A673 (cell line): ENCODE results near the gene CEMIP.

Experiments
- EZH2 ChIP-seq: fragments of 200-600 bp; sonication (generic); IDR thresholded peaks from 2 replicates; pipeline ENCODE4 v1.6.1; 2017; ENCODE audit warnings: borderline replicate concordance, low read depth, mild to moderate bottlenecking, mixed read lengths, antibody characterized with exemption, low read length; ENCODE audit not compliant: poor library complexity, severe bottlenecking
- TF ChIP-seq, protein P1 (sequence below): fragments of 300-800, 200-600 bp; sonication (generic); conservative IDR thresholded peaks from 2 replicates; pipeline ENCODE4 v1.5.1; 2017; ENCODE audit warnings: low read depth, mild to moderate bottlenecking, antibody characterized with exemption, low read length, moderate library complexity, mixed read lengths

DNA sequence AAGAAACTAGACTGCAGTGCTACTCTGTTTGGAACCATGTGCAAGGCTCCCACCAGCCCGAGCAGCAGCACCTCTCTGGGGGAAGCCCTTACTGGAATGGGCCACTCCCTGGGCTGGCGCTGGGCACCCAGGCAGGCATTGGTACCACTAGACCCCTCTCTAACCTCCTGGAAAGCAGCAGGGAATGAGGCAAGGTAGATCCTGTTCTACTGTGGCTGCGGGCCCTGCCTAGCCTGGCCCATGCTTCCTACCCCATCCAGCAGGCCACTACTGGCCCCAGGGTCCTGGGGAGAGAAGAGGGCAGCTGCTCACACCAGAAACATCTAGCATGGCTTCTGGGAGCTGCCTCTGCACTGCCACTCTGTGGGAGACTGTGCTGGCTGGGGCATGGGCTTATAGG is 165.6 kb downstream of the CEMIP start:
- TF ChIP-seq, protein P1, sequence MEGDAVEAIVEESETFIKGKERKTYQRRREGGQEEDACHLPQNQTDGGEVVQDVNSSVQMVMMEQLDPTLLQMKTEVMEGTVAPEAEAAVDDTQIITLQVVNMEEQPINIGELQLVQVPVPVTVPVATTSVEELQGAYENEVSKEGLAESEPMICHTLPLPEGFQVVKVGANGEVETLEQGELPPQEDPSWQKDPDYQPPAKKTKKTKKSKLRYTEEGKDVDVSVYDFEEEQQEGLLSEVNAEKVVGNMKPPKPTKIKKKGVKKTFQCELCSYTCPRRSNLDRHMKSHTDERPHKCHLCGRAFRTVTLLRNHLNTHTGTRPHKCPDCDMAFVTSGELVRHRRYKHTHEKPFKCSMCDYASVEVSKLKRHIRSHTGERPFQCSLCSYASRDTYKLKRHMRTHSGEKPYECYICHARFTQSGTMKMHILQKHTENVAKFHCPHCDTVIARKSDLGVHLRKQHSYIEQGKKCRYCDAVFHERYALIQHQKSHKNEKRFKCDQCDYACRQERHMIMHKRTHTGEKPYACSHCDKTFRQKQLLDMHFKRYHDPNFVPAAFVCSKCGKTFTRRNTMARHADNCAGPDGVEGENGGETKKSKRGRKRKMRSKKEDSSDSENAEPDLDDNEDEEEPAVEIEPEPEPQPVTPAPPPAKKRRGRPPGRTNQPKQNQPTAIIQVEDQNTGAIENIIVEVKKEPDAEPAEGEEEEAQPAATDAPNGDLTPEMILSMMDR = no peak
- no peak for TF ChIP-seq EZH2
